Esophagus mucosa (tissue), 1 donor: ENCODE measurements around the gene SLAMF7. TPM values are rescaled to one million over a fixed set of nuclear protein-coding genes. Genes with fewer than 3 reads are reported as not detected.
"Not testable (repeated sequence)": the region's sequence is repeated elsewhere in the genome, so short reads cannot be mapped to it uniquely, and the experiment has no call there.

Source experiments
- ATAC-seq: fragments of 200-7000 bp; cut with Tn5 transposase; one replicate; pipeline ENCODE4 v1.9.1; 2020
- total RNA-seq: library from RNA; stranded (reverse); gene quantifications from one replicate; pipeline ENCODE4 v1.2.4, GENCODE V29; 2023
- donor health status: DM: yes; HTN: yes; CAD: no.

SLAMF7 gene
- total RNA-seq, 1 donor from 2014 or later = 6.3 TPM

- no peak for ATAC-seq
Measured at GRCh38 chr1:160720356-160721085, 18.5 kb upstream of the SLAMF7 start.

DNA sequence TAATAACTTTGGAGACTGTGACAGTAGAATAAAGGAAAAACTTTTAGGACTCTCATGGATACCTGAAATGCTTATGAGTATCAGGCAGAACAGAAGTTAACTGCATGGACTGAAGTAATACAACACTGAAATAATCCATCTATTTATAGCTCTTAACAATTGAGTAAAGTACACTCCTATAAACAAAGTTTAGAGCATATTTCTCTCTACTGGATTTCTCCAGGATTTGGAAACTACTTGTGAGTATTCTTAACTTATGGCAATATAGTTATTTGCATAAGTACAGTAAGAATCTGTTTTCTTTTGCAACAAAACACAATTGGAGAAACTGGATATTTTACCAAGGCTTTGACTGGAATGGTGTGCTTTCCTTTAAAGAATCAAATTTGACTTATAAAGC, 17.6 kb upstream of the SLAMF7 start:
- no peak for ATAC-seq

GRCh38 chr1:160722726-160723125, 16.3 kb upstream of the SLAMF7 start:
- no peak for ATAC-seq

GRCh38 chr1:160723332-160723731, 15.7 kb upstream of the SLAMF7 start:
- no peak for ATAC-seq

DNA sequence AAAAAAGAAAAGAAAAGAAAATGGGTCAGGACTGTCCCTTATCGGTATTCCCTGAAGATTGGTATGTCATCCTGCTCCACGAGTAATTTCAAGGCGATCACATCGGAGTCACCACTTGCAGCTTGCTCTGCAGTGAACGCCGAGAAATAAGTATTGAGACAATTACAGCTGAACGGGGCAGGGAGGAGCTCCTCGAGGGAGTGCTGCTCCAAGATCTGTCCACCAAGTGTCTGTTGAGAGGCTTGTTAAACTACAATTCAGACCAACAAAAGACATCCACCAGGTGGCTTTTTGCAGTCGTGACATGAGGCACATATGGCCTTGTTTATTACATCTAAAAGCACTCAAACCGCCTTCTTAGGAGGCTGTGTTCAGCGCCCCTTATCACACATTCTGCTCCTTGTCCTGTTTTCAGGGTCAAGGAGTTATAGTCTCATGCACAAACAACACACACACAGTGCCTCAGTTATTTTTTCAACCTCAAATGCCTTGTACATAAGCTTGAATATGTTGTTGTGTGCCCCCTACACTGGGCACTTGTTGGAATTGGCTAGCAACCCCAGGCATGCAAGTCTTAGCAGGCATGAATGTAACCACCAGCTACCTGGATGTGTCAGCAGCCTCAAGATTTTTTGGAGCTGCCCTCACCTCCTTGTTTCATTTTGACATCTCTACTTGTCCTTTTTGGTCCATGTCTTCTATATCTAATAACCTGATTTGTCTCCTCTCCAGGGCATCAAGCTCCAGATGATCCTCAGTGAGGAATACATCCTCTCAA, 14.4 kb upstream of the SLAMF7 start:
- ATAC-seq = no peak

DNA sequence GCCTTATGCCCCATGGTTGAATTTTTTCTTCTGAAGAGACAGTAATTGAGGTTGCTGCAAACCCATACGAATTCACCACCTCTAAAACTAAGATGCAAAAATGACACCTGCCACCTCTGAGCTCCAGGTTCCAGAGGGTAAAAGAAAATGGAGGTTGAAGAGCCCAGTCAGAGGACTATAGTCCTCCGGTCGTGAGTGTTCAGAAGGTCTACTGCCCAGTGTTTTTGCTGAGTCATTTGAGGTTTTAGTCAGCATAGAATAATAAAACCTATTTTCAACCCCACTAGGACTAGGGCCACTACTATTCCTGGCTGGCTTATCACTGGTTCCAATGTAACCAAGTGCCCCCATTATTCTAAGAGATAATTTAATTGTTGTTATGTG, 12.9 kb upstream of the SLAMF7 start:
- peak; percentile 58 for ATAC-seq

DNA sequence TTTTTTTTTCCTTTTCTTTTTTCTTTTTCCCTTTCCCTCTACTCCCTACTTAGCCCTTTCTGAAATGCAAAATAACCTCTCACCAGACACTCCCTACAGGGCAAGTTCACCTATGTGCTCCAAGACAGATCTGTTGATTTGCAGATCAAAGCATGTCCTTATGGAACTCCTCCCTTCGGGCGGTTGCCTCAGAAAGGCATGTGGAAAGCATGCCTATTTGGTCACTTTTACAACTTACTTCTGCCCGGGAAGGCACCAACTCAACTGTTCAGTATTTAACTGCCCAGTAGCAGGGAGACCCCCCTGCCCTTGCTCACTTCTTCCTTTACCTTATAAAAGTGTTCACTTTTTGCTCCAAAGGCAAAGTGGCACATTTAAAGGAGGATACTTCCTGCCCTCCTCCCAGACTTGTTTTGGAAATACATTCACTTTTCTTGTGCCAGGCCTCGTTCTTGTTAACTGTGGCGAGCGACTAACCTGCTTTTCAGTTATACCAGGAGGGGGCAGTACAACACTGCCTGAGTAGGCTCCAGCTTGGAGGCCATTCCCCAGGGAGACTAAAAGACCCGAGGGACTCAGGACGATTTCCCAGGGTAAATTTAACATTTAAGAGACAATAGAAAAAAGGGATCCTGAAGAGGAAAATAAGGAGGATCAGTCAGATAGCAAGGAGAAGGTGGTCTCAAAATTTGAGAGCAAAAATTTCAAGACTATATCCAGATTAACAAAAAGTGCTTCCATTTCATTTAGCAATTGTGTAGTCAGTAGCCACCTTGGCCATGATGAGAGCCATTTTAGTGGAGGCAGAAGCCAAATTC, 12.3 kb upstream of the SLAMF7 start:
- ATAC-seq = peak; percentile 87

GRCh38 chr1:160727316-160727640, 11.8 kb upstream of the SLAMF7 start:
- no peak for ATAC-seq

GRCh38 chr1:160731564-160731963, 7.5 kb upstream of the SLAMF7 start:
- ATAC-seq = not testable (repeated sequence)

DNA sequence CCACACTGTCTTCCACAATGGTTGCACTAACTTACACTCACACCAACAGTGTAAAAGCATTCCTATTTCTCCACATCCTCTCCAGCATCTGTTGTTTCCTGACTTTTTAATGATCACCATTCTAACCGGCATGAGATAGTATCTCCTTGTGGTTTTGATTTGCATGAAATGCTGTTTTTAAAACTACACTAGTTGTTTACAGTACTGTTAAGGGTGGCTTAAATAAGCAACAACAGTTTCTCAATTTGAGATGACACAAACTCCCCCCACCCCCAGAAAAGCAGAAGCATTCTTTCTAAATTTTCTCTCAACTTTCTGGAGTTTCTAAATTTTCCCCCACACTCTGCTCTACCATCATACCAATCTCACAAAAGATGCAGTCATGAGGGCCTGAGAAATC, 7.1 kb upstream of the SLAMF7 start:
- no peak for ATAC-seq

DNA sequence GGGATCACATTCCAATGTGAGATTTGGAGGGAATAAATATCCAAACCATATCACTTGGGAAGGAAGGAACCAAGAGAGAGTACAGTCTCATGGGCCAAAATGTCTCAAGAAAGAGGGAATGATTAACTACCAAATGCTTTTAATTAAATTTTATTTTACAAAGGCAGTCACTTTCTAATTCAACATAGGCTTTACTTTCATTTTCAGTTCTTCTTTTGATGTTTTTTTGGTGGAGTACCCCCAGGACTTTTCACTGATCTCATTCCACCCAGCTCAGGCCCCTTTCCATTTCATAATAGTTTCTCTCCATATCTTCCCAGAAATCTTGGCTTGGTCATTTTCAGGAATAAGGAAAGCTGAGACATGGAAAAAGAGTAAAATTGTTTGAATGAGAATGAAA, 5.1 kb upstream of the SLAMF7 start:
- no peak for ATAC-seq

- ATAC-seq = no peak
Measured at GRCh38 chr1:160734301-160734700, 4.7 kb upstream of the SLAMF7 start.

GRCh38 chr1:160738271-160738670, 776 bp upstream of the SLAMF7 start:
- no peak for ATAC-seq

- ATAC-seq = no peak
Measured at GRCh38 chr1:160740133-160740688, 1.2 kb downstream of the SLAMF7 start.

- ATAC-seq = no peak
Measured at GRCh38 chr1:160741092-160741501, 2.0 kb downstream of the SLAMF7 start.

- ATAC-seq = no peak
Measured at GRCh38 chr1:160741612-160742348, 2.7 kb downstream of the SLAMF7 start.

DNA sequence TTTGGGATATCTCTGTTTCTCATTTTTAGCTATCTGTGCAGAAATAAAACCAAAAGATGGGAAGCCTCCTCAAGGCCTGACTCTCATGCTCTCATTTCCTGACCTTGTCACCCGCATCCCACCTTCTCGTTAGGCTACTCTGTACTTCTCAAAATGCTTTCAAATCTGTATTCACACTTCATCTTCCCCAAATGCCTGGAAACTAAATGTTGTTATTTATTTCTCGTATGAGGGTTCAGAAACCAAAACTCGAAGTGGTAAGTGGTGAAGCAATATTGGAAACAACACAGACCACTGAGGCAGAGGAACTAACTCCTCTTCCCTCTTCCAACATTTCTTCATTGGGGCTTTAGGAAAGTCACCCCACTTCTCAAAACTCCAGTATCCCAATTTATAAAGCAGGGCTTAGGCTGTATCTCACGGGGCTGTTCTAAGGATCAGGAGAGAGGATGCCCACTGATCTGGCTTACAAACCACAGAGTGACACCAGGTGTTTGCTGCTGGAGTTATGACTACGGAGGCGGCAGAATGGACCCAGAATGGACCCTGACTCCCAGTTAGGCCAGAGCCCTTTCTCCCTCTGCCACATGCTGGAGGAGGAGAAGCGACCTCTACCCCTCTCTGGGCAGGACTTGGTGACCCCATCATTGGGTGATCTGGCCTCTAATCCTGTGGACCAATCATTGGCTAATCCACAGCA, 3.5 kb downstream of the SLAMF7 start:
- no peak for ATAC-seq

DNA sequence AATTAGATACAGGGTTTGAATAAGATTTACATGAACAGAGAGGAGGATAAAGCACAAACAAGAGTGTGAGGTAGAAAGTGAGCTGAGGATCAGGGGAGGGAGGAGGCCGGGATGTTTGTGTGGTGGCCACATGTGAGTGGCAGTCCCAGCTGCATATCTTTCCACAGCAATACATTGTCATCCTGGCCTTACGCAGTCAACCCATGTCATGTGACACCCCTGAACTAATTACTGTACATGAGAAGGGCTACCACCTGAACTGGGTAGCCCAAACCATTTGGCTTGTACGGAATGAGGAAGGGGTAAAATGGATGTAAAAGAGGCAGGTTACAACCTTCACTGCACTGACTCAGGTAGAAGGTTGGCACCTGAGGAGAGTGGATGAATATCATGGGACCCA, 4.2 kb downstream of the SLAMF7 start:
- ATAC-seq = no peak

GRCh38 chr1:160744199-160744851, 5.3 kb downstream of the SLAMF7 start:
- ATAC-seq = no peak

- no peak for ATAC-seq
Measured at GRCh38 chr1:160744852-160745520, 5.9 kb downstream of the SLAMF7 start.

DNA sequence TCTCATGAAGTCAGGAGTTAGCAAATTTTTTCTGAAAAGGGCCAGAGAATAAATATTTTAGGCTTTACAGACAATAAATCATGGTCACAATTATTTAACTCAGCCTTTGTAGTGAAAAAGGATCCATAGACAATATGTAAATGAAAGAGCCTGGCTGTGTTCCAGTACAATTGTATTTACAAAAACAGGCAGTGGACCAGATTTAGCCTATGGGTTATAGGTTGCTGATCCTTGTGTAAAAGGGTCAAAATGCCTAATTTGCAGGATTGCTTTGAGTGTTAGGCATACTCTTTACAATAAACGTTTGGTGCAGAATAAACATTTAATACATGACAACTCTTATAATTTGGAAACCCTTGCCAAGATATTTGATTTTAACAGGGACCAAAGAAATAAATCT, 6.5 kb downstream of the SLAMF7 start:
- no peak for ATAC-seq
